Activated CD8-positive, alpha-beta memory T cell treated with anti-CD3 and anti-CD28 coated beads for 24 hours (primary cell): ENCODE measurements around the gene PPM1J.

ENCODE experiments used
- DNase-seq: peaks from one replicate; pipeline ENCODE4 v3.0.0-alpha.2; 2020

The PPM1J gene

GRCh38 chr1:112704391-112704933 is 10.7 kb downstream of the PPM1J start:
- no peak for DNase-seq

GRCh38 chr1:112703706-112704105 is 11.4 kb downstream of the PPM1J start:
- DNase-seq = no peak

GRCh38 chr1:112702420-112703261 is 12.5 kb downstream of the PPM1J start:
- peak; percentile 52 for DNase-seq

- no peak for DNase-seq
Measured at GRCh38 chr1:112702067-112702395, 13.1 kb downstream of the PPM1J start.

GRCh38 chr1:112701227-112702066 is 13.7 kb downstream of the PPM1J start:
- peak; percentile 47 for DNase-seq

GRCh38 chr1:112700290-112701226 is 14.6 kb downstream of the PPM1J start:
- DNase-seq = peak; percentile 88

- DNase-seq = peak; percentile 52
Measured at GRCh38 chr1:112699425-112700144, 15.5 kb downstream of the PPM1J start.

GRCh38 chr1:112698366-112699310 is 16.5 kb downstream of the PPM1J start:
- peak; percentile 52 for DNase-seq

- no peak for DNase-seq
Measured at GRCh38 chr1:112697781-112698201, 17.3 kb downstream of the PPM1J start.

GRCh38 chr1:112696578-112697314 is 18.4 kb downstream of the PPM1J start:
- no peak for DNase-seq

GRCh38 chr1:112695276-112695675 is 19.9 kb downstream of the PPM1J start:
- no peak for DNase-seq

- no peak for DNase-seq
Measured at GRCh38 chr1:112694363-112694929, 20.7 kb downstream of the PPM1J start.

GRCh38 chr1:112693821-112694220 is 21.3 kb downstream of the PPM1J start:
- DNase-seq = no peak

- no peak for DNase-seq
Measured at GRCh38 chr1:112692681-112693080, 22.5 kb downstream of the PPM1J start.

- no peak for DNase-seq
Measured at GRCh38 chr1:112689842-112690237, 25.3 kb downstream of the PPM1J start.

GRCh38 chr1:112689196-112689841 is 25.8 kb downstream of the PPM1J start:
- no peak for DNase-seq

- DNase-seq = no peak
Measured at GRCh38 chr1:112688781-112689193, 26.3 kb downstream of the PPM1J start.

- no peak for DNase-seq
Measured at GRCh38 chr1:112687785-112688496, 27.2 kb downstream of the PPM1J start.
